Activated CD8-positive, alpha-beta memory T cell treated with anti-CD3 and anti-CD28 coated beads, Interleukin-2, amount 50 U/mL, for 4 hours (primary cell): Measurements from ENCODE around the gene ARMC5.
"Not testable (repeated sequence)": the region's sequence is repeated elsewhere in the genome, so short reads cannot be mapped to it uniquely, and the experiment has no call there.

Experiments
- DNase-seq: peaks from one replicate; pipeline ENCODE4 v3.0.0-alpha.2; 2020

Gene ARMC5

GRCh38 chr16:31436221-31437045 lies 22.9 kb upstream of the ARMC5 start:
- no peak for DNase-seq

GRCh38 chr16:31438414-31438813 lies 20.9 kb upstream of the ARMC5 start:
- DNase-seq = no peak

- DNase-seq = not testable (repeated sequence)
These were observed 20.3 kb upstream of the ARMC5 start for GRCh38 chr16:31439023-31439422.

- DNase-seq = no peak
These were observed 19.8 kb upstream of the ARMC5 start for GRCh38 chr16:31439519-31439918.

- DNase-seq = no peak
These were observed 18.7 kb upstream of the ARMC5 start for GRCh38 chr16:31440516-31441184.

- no peak for DNase-seq
These were observed 17.3 kb upstream of the ARMC5 start for GRCh38 chr16:31441956-31442355.

GRCh38 chr16:31445931-31446330 lies 13.4 kb upstream of the ARMC5 start:
- DNase-seq = not testable (repeated sequence)

- DNase-seq = no peak
These were observed 8.1 kb upstream of the ARMC5 start for GRCh38 chr16:31451201-31451600.

- DNase-seq = no peak
These were observed 7.5 kb upstream of the ARMC5 start for GRCh38 chr16:31451681-31452351.

GRCh38 chr16:31452631-31453106 lies 6.6 kb upstream of the ARMC5 start:
- no peak for DNase-seq

- no peak for DNase-seq
These were observed 5.8 kb upstream of the ARMC5 start for GRCh38 chr16:31453255-31454204.

GRCh38 chr16:31455601-31456314 lies 3.5 kb upstream of the ARMC5 start:
- no peak for DNase-seq

- DNase-seq = no peak
These were observed 2.3 kb upstream of the ARMC5 start for GRCh38 chr16:31456988-31457360.

- DNase-seq = peak; percentile 51
These were observed 1.0 kb upstream of the ARMC5 start for GRCh38 chr16:31458073-31458843.

- DNase-seq = peak; percentile 100
These were observed 633 bp downstream of the ARMC5 start for GRCh38 chr16:31459687-31460581.

- no peak for DNase-seq
These were observed 1.3 kb downstream of the ARMC5 start for GRCh38 chr16:31460582-31461002.

GRCh38 chr16:31461201-31461920 lies 2.1 kb downstream of the ARMC5 start:
- no peak for DNase-seq

GRCh38 chr16:31461921-31462804 lies 2.9 kb downstream of the ARMC5 start:
- no peak for DNase-seq
